Measurements from ENCODE around the gene FLNC. TPM values are rescaled to one million over a fixed set of nuclear protein-coding genes. Genes with fewer than 3 reads are reported as not detected.

The FLNC gene
- total and polyA plus RNA-seq, 2 donors (not counting 3 experiments of a cell fraction or from before 2014, with no cell fraction given), result 19.5 to 81.9 TPM

DNA sequence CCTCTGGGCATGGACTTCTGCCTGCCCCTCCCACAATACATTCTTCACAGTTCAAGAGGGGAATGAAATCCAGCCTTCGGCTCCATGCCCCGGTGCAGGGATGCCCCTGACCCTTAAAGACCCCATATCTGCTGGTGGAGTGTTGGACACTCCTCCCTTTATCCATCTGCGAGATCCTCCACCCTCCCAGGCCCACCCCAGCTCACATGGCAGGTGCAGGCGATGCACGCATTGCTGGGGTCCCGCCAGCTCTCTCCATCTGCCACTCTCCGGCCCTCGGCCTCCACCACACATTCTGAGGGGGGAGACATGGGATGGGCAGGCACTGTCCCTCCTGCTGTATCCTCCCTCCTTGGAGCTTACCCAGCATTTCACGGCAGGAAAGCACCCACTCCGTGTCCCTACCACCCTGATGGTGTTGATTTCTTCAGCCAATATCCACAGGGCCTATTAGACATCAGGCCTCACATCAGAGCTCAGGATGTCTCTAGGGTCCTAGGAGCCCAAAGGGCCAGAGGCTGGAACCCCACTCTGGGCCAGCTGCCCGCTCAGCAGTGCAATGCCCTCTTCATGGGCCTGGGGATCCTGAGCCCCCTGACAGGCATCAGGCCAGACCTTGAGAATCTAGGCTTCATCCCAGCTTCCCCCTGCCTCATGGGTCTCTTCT lies 50.7 kb downstream of the FLNC start:
- no peak for TF ChIP-seq MYC (IDR thresholded peaks at IDR 0.05; ENCODE audit: low read depth, low read length)
- no peak for TF ChIP-seq JUN (IDR thresholded peaks at IDR 0.05; ENCODE audit: borderline replicate concordance, insufficient read depth, insufficient read length, low read depth)
- no peak for TF ChIP-seq POLR2A (IDR thresholded peaks at IDR 0.05; ENCODE audit: low read depth, low read length)
- no peak for TF ChIP-seq FOS (IDR thresholded peaks at IDR 0.05; ENCODE audit: borderline replicate concordance, insufficient read depth, low read length)
- TF ChIP-seq GATA2 (IDR thresholded peaks at IDR 0.05; ENCODE audit: insufficient read depth, insufficient read length, low read depth, low read length), result no peak
- FAIRE-seq (no peak), DNase-seq (ENCODE audit: low read depth, low spot score) (no peak)
- Histone ChIP-seq H4K20me1 (replicated peaks; ENCODE audit: control insufficient read depth, extremely low read depth, insufficient read depth, low read length) (no peaks in the 10 kb centered on the region), H3K9me3 (replicated peaks; ENCODE audit: control insufficient read depth, insufficient read depth, low read length) (no peaks in the 10 kb centered on the region), H3K27ac (ENCODE audit: insufficient read depth, low read depth, low read length) (no peak overlapping the region), H3K79me2 (ENCODE audit: control insufficient read depth, insufficient read depth, low read length) (no peaks in the 10 kb centered on the region), H3K27me3 (ENCODE audit: control insufficient read depth in 2 of 2, insufficient read depth in 2 of 2, low read length in 2 of 2) (no peaks in the 10 kb centered on the region), H3K4me3 (replicated peaks in 1 of 3; ENCODE audit: insufficient read depth in 1 of 3, low read depth in 1 of 3, low read length in 3 of 3) (no peak overlapping the region), H3K9me1 (replicated peaks; ENCODE audit: control insufficient read depth, extremely low read depth, insufficient read depth, low read length) (no peaks in the 10 kb centered on the region), H3K4me2 (ENCODE audit: insufficient read depth, low read length) (no peak overlapping the region), H2AFZ (ENCODE audit: low read depth, low read length) (no peak overlapping the region), H3K9ac (replicated peaks; ENCODE audit: extremely low read depth, insufficient read depth, low read length) (no peak overlapping the region), H3K4me1 (ENCODE audit: control insufficient read depth, extremely low read depth, insufficient read depth, low read length) (no peaks in the 10 kb centered on the region), H3K36me3 (ENCODE audit: control insufficient read depth in 2 of 2, extremely low read depth in 1 of 2, insufficient read depth in 2 of 2, low read length in 2 of 2) (no peaks in the 10 kb centered on the region)
- intact Hi-C loops (cut with micrococcal nuclease) (loop anchor here (1.0 to 5.0 kb wide), 5 partner anchors 18 to 454 kb away; partner anchors contain the start of gene METTL2B), dilution Hi-C loops (cut with MboI; ENCODE audit: extremely low pct_ligation_motif_present, low sequenced_read_pairs) (no loop called here)
- ChIA-PET CTCF (interaction anchor here (0.8 to 3.6 kb wide), 11 partner anchors 12 to 455 kb away, joined by 3 to 41 read pairs (median 6); partner anchors contain the start of gene ATP6V1F), POLR2A (no interaction called here)
- no TSS peak for BruUV-seq (replicated peaks)

DNA sequence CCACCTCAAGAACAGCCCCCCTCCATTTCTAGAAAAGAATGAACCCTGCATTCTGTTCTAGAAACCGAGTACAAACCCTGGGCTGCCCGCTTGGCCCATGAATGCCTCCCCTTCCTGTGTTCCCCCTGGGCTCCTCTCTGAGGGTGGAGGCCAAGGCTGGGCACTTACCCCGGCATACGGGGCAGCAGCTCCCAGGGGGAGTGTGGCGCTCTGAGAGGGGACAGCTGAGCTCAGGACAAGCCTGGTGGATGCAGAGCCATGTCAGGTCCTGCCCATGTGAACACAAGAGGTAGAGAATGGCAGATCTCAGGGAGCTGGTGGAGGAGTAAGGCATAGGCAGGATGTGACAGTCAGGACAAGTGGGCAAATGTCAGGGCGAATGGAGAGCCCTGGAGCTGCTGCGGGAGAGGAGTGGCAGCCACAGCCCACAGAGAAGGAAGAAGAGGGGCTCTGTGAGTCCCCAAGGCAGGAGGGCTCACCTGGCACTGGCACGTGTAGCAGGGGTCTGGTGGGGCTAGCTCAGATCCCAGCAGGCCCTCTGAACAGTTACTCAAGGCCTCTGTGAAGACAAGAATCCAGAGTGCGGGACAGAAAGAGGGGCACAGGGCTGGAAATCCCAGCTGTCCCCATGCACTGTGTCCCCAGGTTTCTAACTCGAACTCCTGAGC lies 51.4 kb downstream of the FLNC start:
- H3K36me3 ChIP-seq (ENCODE audit: control insufficient read depth in 2 of 2, extremely low read depth in 1 of 2, insufficient read depth in 2 of 2, low read length in 2 of 2), result no peaks in the 10 kb centered on the region
- H3K27ac ChIP-seq (ENCODE audit: insufficient read depth, low read depth, low read length), result no peak overlapping the region
- H3K79me2 ChIP-seq (ENCODE audit: control insufficient read depth, insufficient read depth, low read length), result no peaks in the 10 kb centered on the region
- intact Hi-C loops (cut with micrococcal nuclease) (loop anchor here (5.0 kb wide), 3 partner anchors 114 to 454 kb away; partner anchors contain the start of gene METTL2B), dilution Hi-C loops (cut with MboI; ENCODE audit: extremely low pct_ligation_motif_present, low sequenced_read_pairs) (no loop called here)
- no peak for DNase-seq (ENCODE audit: low read depth, low spot score)
- no peak overlapping the region for H3K4me2 ChIP-seq (ENCODE audit: insufficient read depth, low read length)
- ChIA-PET POLR2A (no interaction called here), CTCF (interaction anchor here (1.0 to 3.6 kb wide), 8 partner anchors 13 to 456 kb away, joined by 3 to 41 read pairs (median 6); partner anchors contain the start of gene ATP6V1F)
- H3K9me3 ChIP-seq (replicated peaks; ENCODE audit: control insufficient read depth, insufficient read depth, low read length), result no peaks in the 10 kb centered on the region
- no peak overlapping the region for H3K9ac ChIP-seq (replicated peaks; ENCODE audit: extremely low read depth, insufficient read depth, low read length)
- no peak overlapping the region for H2AFZ ChIP-seq (ENCODE audit: low read depth, low read length)
- H3K4me3 ChIP-seq (replicated peaks in 1 of 3; ENCODE audit: insufficient read depth in 1 of 3, low read depth in 1 of 3, low read length in 3 of 3), result no peak overlapping the region
- no peaks in the 10 kb centered on the region for H4K20me1 ChIP-seq (replicated peaks; ENCODE audit: control insufficient read depth, extremely low read depth, insufficient read depth, low read length)
- TF ChIP-seq MYC (IDR thresholded peaks at IDR 0.05; ENCODE audit: low read depth, low read length), result no peak
- no peak for TF ChIP-seq JUN (IDR thresholded peaks at IDR 0.05; ENCODE audit: borderline replicate concordance, insufficient read depth, insufficient read length, low read depth)
- TF ChIP-seq EZH2 (IDR thresholded peaks at IDR 0.05; ENCODE audit: borderline replicate concordance, low read depth, low read length, severe bottlenecking), result no peak
- no peak for TF ChIP-seq MAX (IDR thresholded peaks at IDR 0.05; ENCODE audit: insufficient read depth, insufficient read length)
- no peak for TF ChIP-seq GATA2 (IDR thresholded peaks at IDR 0.05; ENCODE audit: insufficient read depth, insufficient read length, low read depth, low read length)
- no peak for FAIRE-seq
- H3K4me1 ChIP-seq (ENCODE audit: control insufficient read depth, extremely low read depth, insufficient read depth, low read length), result no peaks in the 10 kb centered on the region
- BruUV-seq (replicated peaks), result no TSS peak
- H3K9me1 ChIP-seq (replicated peaks; ENCODE audit: control insufficient read depth, extremely low read depth, insufficient read depth, low read length), result no peaks in the 10 kb centered on the region
- H3K27me3 ChIP-seq (ENCODE audit: control insufficient read depth in 2 of 2, insufficient read depth in 2 of 2, low read length in 2 of 2), result no peaks in the 10 kb centered on the region

All from endothelial cell of umbilical vein (primary cell).